GM12892 (cell line): ENCODE measurements around the gene PIM1.

Experiments used
- POLR2A ChIP-seq: IDR thresholded peaks from 2 replicates; pipeline ENCODE4 v1.6.1; 2011; ENCODE audit warnings: low read depth, low read length, control low read depth
- TAF1 ChIP-seq: IDR thresholded peaks from 2 replicates; pipeline ENCODE4 v1.6.1; 2011; ENCODE audit warnings: low read depth, mild to moderate bottlenecking, control low read depth, low read length, borderline replicate concordance

- no peak for TF ChIP-seq TAF1
- peak; percentile 49; the same call in 1 of the 2 replicates for TF ChIP-seq POLR2A
These were observed 14.3 kb upstream of the PIM1 start for GRCh38 chr6:37155394-37156312.
